HG03558 (cell line): Measurements from ENCODE around the gene USP14.

Experiments
- ATAC-seq: cut with Tn5 transposase; IDR thresholded peaks from one replicate; pipeline ENCODE4 v1.9.1; 2021; ENCODE audit warnings: moderate number of reproducible peaks; ENCODE audit not compliant: unreplicated experiment; ENCODE audit errors: extremely low read depth

Gene USP14

GRCh38 chr18:220708-221107 lies 62.4 kb downstream of the USP14 start:
- ATAC-seq: no peak

DNA sequence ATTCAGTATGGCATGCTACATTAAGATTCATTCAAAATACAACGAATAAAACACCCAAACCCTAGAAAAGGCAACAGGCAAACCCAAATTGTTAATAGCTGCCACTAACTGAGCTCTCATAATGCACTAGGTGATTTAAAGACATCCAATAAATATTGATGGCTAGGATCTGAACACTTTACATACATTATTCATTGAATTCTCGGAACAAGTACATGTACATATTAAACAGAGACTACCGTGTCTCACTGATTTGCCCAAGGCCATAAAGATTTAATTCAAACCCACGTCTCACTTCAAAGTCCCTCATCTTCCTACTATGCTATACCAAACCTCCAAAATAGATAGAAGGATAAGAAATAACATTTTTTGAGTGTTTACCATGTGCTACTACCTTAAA lies 67.4 kb downstream of the USP14 start:
- no peak for ATAC-seq

GRCh38 chr18:227374-227773 lies 69.0 kb downstream of the USP14 start:
- ATAC-seq: no peak

DNA sequence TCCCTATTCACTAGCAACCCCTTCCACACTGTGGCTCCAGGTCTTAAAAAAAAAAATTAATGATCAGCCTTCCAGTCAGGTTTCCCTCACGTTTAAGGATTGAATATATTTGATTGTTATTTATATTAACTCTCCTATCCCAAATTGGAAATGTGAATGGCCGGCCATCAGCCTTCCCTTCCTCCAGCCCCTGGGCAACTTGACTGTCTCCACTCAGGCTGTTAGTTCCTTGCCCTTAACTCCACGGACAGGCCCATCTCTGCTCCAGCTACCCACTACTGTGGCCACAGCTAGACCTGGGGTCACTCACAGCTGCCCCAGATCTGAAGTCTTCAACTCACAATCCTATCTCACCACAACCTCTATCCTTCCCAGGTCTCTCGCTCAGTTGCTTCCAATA lies 69.5 kb downstream of the USP14 start:
- no peak for ATAC-seq

GRCh38 chr18:228586-228985 lies 70.2 kb downstream of the USP14 start:
- ATAC-seq: no peak

DNA sequence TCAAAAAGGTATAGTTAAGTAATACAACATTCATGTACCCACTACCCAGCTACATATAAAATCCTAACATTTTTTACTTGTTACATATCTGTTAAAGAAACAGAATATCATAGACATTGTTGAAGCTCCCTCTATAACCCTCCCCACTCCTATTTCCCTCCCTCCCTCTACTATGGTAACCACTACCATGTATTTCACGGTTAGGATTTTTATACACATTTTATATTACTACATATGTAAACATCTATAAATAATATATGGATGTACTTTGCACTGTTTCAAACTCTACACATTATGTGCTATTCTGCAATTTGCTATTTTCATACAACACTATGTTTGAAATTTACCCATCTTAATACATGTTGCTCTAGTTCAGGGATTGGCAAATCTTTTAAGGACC lies 73.2 kb downstream of the USP14 start:
- no peak for ATAC-seq

- no peak for ATAC-seq
Measured at GRCh38 chr18:240175-240574, 81.8 kb downstream of the USP14 start.

DNA sequence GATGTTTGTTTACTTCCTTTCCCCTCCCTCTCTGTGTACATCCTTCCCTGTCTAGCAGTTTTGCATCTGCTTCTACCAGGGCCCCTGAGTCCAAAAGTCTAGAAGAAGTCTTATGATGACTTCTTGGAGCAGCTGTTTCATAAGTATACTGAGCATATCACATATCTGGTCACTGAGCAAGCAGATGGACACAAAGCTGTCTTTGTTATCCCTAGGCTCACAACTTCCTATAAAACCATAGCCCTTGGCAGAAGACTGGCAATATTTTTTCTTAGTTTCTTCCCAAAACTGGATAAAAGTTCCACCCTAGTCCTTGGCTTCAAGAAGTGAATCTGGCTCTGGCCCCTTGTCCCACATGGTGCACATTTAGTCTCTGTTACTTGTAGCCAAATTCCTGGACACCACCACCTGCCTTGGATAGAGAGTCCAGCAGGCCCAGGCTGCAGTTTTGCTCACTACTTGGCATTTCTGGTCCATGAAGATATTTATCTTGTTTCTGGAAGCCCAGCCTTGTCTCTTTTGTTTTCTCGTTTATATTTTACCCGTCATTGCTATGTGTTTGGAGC lies 87.0 kb downstream of the USP14 start:
- no peak for ATAC-seq

DNA sequence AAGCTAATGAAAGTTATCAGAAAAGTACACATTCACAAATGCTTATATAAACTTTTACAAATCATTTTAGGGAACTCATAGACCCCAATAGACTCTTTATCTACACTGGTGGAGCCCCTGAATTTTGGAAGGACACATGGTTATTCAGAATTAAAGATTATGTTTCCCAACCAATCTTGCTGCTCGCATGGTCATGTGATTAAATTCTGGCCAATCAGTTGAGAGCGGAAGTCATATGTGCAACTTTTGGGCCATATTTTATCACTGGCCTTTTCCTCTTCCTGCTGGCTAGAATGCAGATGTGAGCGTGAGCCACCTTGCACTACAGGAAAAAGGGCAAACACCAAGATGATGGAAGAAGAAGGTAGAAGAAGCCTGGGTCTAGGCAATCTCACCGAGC lies 89.7 kb downstream of the USP14 start:
- ATAC-seq: no peak

DNA sequence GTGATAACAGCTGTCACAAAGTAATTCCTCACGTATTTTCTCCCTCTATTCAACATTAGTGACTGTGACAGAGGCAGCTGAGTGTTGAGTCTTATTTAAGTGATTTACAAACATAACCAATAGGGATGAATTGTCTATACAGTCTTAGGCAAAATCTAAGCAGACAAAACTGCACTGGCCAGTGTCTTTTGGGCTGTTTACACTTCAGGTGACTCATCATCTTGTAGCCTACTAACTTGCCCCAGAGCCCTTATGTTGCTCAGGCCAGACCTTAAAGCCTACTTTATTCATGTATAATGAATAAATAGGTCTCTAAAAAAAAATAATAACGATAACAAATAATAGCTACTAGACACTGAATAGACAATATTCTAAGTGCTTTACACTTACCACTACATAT lies 92.3 kb downstream of the USP14 start:
- ATAC-seq: no peak

DNA sequence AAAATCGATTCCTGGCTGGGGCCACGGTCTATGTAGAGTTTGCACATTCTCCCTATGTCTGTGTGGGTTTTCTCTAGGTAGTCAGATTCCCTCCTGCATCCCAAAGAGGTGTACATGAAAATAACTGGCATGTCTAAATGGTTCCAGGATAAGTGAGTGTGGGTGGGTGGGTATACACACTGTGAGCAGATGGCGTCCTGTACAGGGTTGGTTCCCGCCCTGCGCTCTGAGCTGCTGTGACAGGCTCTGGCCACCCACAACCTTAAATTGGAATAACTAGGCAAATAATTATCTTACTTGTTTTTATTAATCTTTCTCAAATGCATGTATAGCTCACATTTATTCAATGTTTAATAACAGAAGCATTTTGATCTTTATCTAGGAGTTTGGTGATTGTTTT lies 93.2 kb downstream of the USP14 start:
- no peak for ATAC-seq

DNA sequence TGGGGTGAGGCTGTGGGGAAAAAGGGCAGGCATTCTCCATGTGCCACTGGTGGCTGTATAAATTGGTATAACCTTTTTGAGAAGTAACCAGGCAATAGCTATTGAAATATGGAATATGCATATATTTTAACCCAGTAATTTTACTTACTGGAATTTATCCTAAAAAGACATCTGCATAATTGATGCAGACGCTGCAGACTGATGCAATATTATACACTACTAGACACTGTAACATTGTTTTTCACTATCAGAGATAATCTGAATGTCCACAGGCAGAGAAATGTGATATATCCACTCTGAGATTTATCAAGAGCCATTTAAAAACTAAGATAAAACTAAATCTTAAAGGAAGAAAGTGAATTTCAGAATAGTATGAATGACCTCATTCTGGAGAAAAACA lies 94.8 kb downstream of the USP14 start:
- ATAC-seq: no peak

DNA sequence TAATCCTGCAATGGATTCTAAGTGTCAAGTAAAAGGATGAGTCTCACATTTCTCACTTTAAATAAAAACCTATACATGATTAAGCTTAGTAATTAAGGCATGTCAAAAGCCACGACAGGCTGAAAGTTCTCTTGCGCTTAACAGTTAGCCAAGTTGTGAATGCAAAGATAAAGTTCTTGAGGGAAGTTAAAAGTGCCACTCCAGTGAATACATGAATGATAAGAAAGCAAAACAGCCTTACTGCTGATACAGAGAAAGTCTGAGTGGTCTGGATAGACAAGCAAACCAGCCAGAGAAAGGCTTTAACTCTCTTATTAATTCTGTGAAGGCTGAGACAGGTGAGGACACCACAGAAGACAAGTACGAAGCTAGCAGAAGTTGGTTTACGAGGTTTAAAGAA lies 96.8 kb downstream of the USP14 start:
- no peak for ATAC-seq

DNA sequence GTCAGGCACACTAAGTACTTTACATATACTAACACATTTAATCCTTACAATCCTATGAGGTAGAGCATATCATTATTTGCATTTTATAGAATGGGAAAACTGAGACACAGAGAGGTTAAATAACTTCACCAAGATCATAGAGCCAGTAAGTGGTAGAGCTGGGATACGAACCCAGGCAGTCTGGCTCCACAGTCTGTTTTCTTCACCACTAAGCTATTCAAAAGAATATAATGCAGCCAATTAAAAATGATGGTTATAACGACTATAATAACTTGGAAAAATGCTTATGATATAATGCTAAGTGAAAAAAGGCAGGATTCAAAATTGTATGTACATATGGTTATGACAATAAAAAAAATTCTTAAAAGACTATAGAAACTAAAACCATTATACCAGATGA lies 102.2 kb downstream of the USP14 start:
- ATAC-seq: no peak

DNA sequence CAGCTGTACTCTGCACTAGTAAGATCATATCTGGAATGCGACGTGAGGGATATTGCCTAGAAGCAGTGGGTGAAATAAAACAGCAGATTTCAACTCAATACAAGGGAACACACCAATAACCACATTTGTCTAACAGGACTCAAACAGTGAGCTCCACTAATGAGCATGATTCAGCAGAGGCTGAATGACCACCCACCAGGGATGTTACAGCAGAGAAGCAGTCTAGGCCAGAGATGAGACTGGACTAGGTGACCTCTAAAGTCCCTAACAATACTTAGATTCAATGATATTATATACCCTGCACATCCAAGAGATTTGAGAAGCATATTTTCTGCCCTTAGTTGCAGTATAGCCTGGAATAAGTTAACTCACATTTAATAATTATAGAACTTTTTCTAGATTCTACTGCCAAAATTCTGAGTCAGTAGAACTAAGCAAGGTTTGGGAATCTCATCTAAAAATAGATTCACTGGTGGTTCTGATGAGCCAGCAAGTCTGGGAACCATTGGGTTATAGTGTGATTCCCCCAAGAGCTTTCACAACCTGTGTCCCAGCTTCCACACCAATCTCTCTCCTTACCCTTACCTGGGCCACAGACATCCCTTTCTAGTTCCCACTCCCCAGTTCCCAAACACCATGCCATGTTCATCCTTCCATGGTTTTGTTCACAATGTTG lies 103.2 kb downstream of the USP14 start:
- no peak for ATAC-seq
